ENCODE results near the gene GNL1.

GNL1 gene

GRCh38 chr6:30562470-30563425 lies 6.5 kb upstream of the GNL1 start:
- Histone ChIP-seq H3K27me3 (ENCODE audit: insufficient read depth, poor library complexity, severe bottlenecking) (no peaks in the 10 kb centered on the region), H3K27ac (replicated peaks) (no peak overlapping the region), H3K4me3 (replicated peaks; ENCODE audit: insufficient read depth, low read length) (no peak overlapping the region)
- TF ChIP-seq GABPA (IDR thresholded peaks at IDR 0.05; ENCODE audit: low read depth), result no peak
- TF ChIP-seq REST (IDR thresholded peaks at IDR 0.05; ENCODE audit: insufficient replicate concordance, low read depth), result no peak
- no peak for TF ChIP-seq SPI1 (IDR thresholded peaks at IDR 0.05; ENCODE audit: borderline replicate concordance, low read depth)
- TF ChIP-seq CTCF (IDR thresholded peaks at IDR 0.05; ENCODE audit: insufficient read depth, low read length), result no peak
- TF ChIP-seq POLR2AphosphoS5 (IDR thresholded peaks at IDR 0.05; ENCODE audit: low read depth), result no peak
- DNase-seq (ENCODE audit: low read depth in 1 of 2, low spot score in 1 of 2), result peak in 1 of 2 experiments; percentile 27

GRCh38 chr6:30560930-30561329 lies 4.6 kb upstream of the GNL1 start:
- TF ChIP-seq POLR2AphosphoS5 (IDR thresholded peaks at IDR 0.05; ENCODE audit: low read depth) (no peak), GABPA (IDR thresholded peaks at IDR 0.05; ENCODE audit: low read depth) (no peak), REST (IDR thresholded peaks at IDR 0.05; ENCODE audit: insufficient replicate concordance, low read depth) (no peak), SPI1 (IDR thresholded peaks at IDR 0.05; ENCODE audit: borderline replicate concordance, low read depth) (no peak)

GRCh38 chr6:30557683-30557981 lies 1.3 kb upstream of the GNL1 start:
- TF ChIP-seq POLR2AphosphoS5 (IDR thresholded peaks at IDR 0.05; ENCODE audit: low read depth) (no peak), REST (IDR thresholded peaks at IDR 0.05; ENCODE audit: insufficient replicate concordance, low read depth) (no peak), SPI1 (IDR thresholded peaks at IDR 0.05; ENCODE audit: borderline replicate concordance, low read depth) (no peak), GABPA (IDR thresholded peaks at IDR 0.05; ENCODE audit: low read depth) (no peak), CTCF (IDR thresholded peaks at IDR 0.05; ENCODE audit: insufficient read depth, low read length) (no peak)
- Histone ChIP-seq H3K4me3 (replicated peaks; ENCODE audit: insufficient read depth, low read length) (peak overlapping the region; percentile 90), H3K27ac (replicated peaks) (peak overlapping the region; percentile 95), H3K27me3 (ENCODE audit: insufficient read depth, poor library complexity, severe bottlenecking) (no peaks in the 10 kb centered on the region)
- peak in 1 of 2 experiments; percentile 82 for DNase-seq (ENCODE audit: low read depth in 1 of 2, low spot score in 1 of 2)

More at GRCh38 chr6:30560930-30561329, 4.6 kb upstream of the GNL1 start:
- DNase-seq (ENCODE audit: low read depth in 1 of 2, low spot score in 1 of 2), result no peak
- no peaks in the 10 kb centered on the region for H3K27me3 ChIP-seq (ENCODE audit: insufficient read depth, poor library complexity, severe bottlenecking)
- H3K4me3 ChIP-seq (replicated peaks; ENCODE audit: insufficient read depth, low read length), result no peak overlapping the region
- H3K27ac ChIP-seq (replicated peaks), result no peak overlapping the region
